ENCODE results near the gene LSR. TPM values are rescaled to one million over a fixed set of nuclear protein-coding genes. Genes with fewer than 3 reads are reported as not detected.

LSR gene
- total RNA-seq, 1 experiment from 2014 or later = 152 TPM

- WGBS (ENCODE audit: extremely low coverage, insufficient read length, low lambda C conversion rate) = no CpG with 5 or more reads among the region's 14 CpGs
- Histone ChIP-seq H3K23me2 (ENCODE audit: insufficient read length, low read depth, low read length, poor library complexity, severe bottlenecking) (no peaks in the 10 kb centered on the region), H2BK12ac (ENCODE audit: insufficient read length, low read depth, low read length) (no peak within 1 kb of the TSS), H3K27me3 (ENCODE audit: insufficient read depth, low read length) (no peaks in the 10 kb centered on the region), H3K14ac (ENCODE audit: insufficient read depth, low read length) (no peak within 1 kb of the TSS), H3K4me1 (ENCODE audit: insufficient read depth, low read length) (no peaks in the 10 kb centered on the region; the same call in 1 of the 2 replicates), H2BK120ac (ENCODE audit: low read depth, low read length, poor library complexity, severe bottlenecking) (no peak within 1 kb of the TSS), H3K18ac (ENCODE audit: insufficient read length, low read depth, low read length) (no peak within 1 kb of the TSS), H3K4me2 (ENCODE audit: insufficient read depth, insufficient read length, low read length) (no peak within 1 kb of the TSS), H2BK15ac (ENCODE audit: low read depth, low read length) (0 out of 2 replicates have a peak within 1 kb of the TSS, but pooled peaks have one; percentile 19), H3K79me2 (ENCODE audit: insufficient read depth, low read length) (no peaks in the 10 kb centered on the region), H2BK5ac (ENCODE audit: insufficient read length, low read length) (no peak within 1 kb of the TSS), H2AK5ac (ENCODE audit: insufficient read length, low read length) (no peak within 1 kb of the TSS), H3K56ac (ENCODE audit: insufficient read length, low read depth, low read length) (no peak within 1 kb of the TSS), H3K23ac (ENCODE audit: insufficient read length, low read depth, low read length) (no peak within 1 kb of the TSS), H2AFZ (ENCODE audit: low read length) (no peak within 1 kb of the TSS), H4K20me1 (ENCODE audit: control insufficient read depth, insufficient read depth, insufficient read length) (no peaks in the 10 kb centered on the region), H4K8ac (replicated peaks; ENCODE audit: insufficient read length, low read depth, low read length) (no peak within 1 kb of the TSS), H3K27ac (ENCODE audit: insufficient read length, low read depth, low read length) (no peak within 1 kb of the TSS), H3K79me1 (ENCODE audit: insufficient read depth, low read depth, low read length, poor library complexity, severe bottlenecking) (no peaks in the 10 kb centered on the region), H2BK20ac (ENCODE audit: low read depth, low read length, poor library complexity, severe bottlenecking) (no peak within 1 kb of the TSS), H3T11ph (ENCODE audit: low read length) (no peak within 1 kb of the TSS), H4K91ac (ENCODE audit: insufficient read length, low read depth, low read length) (no peak within 1 kb of the TSS), H3K4ac (ENCODE audit: low read depth, low read length) (no peak within 1 kb of the TSS), H4K5ac (ENCODE audit: insufficient read length, low read depth, low read length) (no peak within 1 kb of the TSS), H3K9ac (ENCODE audit: extremely low read depth, insufficient read length, low read length) (no peak within 1 kb of the TSS), H3K9me3 (ENCODE audit: control insufficient read depth, low read depth, low read length) (no peaks in the 10 kb centered on the region)
- Mint-ChIP-seq H3K27ac (peak within 1 kb of the TSS in 2 of 3 experiments; percentile 11 to 55; a peak in 3 of 7 replicates), H3K4me1 (peaks cover 3 to 18% of the 10 kb centered on the region in 2 experiments), H3K4me3 (peak within 1 kb of the TSS in 1 of 2 experiments; percentile 35; a peak in 1 of 5 replicates), H3K36me3 (ENCODE audit: insufficient read depth in 1 of 3, low read depth in 3 of 3) (no peaks in the 10 kb centered on the region), H3K9me3 (no peaks in the 10 kb centered on the region; a peak in 1 of 5 replicates), H3K27me3 (ENCODE audit: low read depth) (no peaks in the 10 kb centered on the region; the same call in 1 of the 2 replicates)
- TF ChIP-seq CTCF (conservative IDR thresholded peaks at IDR 0.05) = no peak
- DNase-seq = no peak
These were observed 20.4 kb upstream of the LSR start, which contains the start of gene FAM187B for GRCh38 chr19:35228177-35228930. Gene FAM187B (minus strand): TSS chr19:35228739. CDS start chr19:35228680, 59 bp downstream.
